Natural killer cell (primary cell): Measurements from ENCODE around the gene MAPK12. TPM values are rescaled to one million over a fixed set of nuclear protein-coding genes. Genes with fewer than 3 reads are reported as not detected.

Experiments used
- ATAC-seq, 3 donors: fragments of 150-1000 bp in 2 of 3; fragments of 200-7000 bp in 1 of 3; cut with Tn5 transposase; 1 replicate in 1 of 3; 2 replicates in 2 of 3; pipeline ENCODE4 v1.10.0; 2021; ENCODE audit warnings: mild to moderate bottlenecking in 2 of 3, moderate library complexity in 2 of 3
- DNase-seq, 2 donors: peaks; one replicate each; pipeline versions ENCODE4 v3.0.0 to v3.0.0-alpha.2; 2013 to 2021; ENCODE audit warnings: mixed read lengths in 1 of 2
- H3K27ac ChIP-seq: one replicate; pipeline ENCODE4 v1.5.1; 2013; ENCODE audit warnings: mild to moderate bottlenecking, low read length
- H3K27me3 ChIP-seq: one replicate; pipeline ENCODE4 v1.6.1; 2013; ENCODE audit warnings: low read length; ENCODE audit not compliant: control insufficient read depth, insufficient read depth
- H3K36me3 ChIP-seq: one replicate; pipeline ENCODE4 v1.6.1; 2013; ENCODE audit warnings: low read length; ENCODE audit not compliant: control insufficient read depth, insufficient read depth
- H3K4me1 ChIP-seq: one replicate; pipeline ENCODE4 v1.6.1; 2013; ENCODE audit warnings: low read length; ENCODE audit not compliant: control insufficient read depth, insufficient read depth
- H3K4me3 ChIP-seq: one replicate; pipeline ENCODE4 v1.5.1; 2013; ENCODE audit warnings: low read length
- H3K9me3 ChIP-seq: one replicate; pipeline ENCODE4 v1.6.1; 2013; ENCODE audit warnings: low read length; ENCODE audit not compliant: control insufficient read depth, insufficient read depth
- H3K27ac Mint-ChIP-seq, 2 donors: one replicate each; pipeline ENCODE4 v1.8.0; 2022; ENCODE audit warnings: mild to moderate bottlenecking in 2 of 2, mixed read lengths in 2 of 2, moderate library complexity in 1 of 2
- H3K27me3 Mint-ChIP-seq, 2 donors: one replicate each; pipeline ENCODE4 v1.8.0; 2022; ENCODE audit warnings: low read depth in 2 of 2, mixed read lengths in 2 of 2
- H3K36me3 Mint-ChIP-seq: one replicate; pipeline ENCODE4 v1.8.0; 2022; ENCODE audit warnings: mixed read lengths
- H3K4me1 Mint-ChIP-seq, 2 donors: one replicate each; pipeline ENCODE4 v1.8.0; 2022; ENCODE audit warnings: mixed read lengths in 2 of 2
- H3K4me3 Mint-ChIP-seq: one replicate; pipeline ENCODE4 v1.8.0; 2022; ENCODE audit warnings: mild to moderate bottlenecking, moderate library complexity, mixed read lengths
- H3K9me3 Mint-ChIP-seq, 2 donors: one replicate each; pipeline ENCODE4 v1.8.0; 2022; ENCODE audit warnings: mixed read lengths in 2 of 2
- CTCF ChIP-seq: fragments of 200-600 bp; IDR thresholded peaks from one replicate; pipeline ENCODE4 v1.8.0; 2022; ENCODE audit warnings: antibody characterized with exemption
- WGBS: methylation state at CpG from one replicate; pipeline ENCODE4 v1.1.7; 2013; ENCODE audit warnings: missing lambda C conversion rate; ENCODE audit not compliant: insufficient coverage; 5-methylcytosine and 5-hydroxymethylcytosine counted together
- intact Hi-C: fragments of 100-400 bp; cut with micrococcal nuclease; formaldehyde crosslinking; loops from one replicate; pipeline ENCODE4 v1.14.2; 2022
- total RNA-seq, 4 donors: library from RNA; stranded (reverse); fragments of 120-200 nt in 1 of 4; gene quantifications; one replicate each; pipeline versions ENCODE4 v1.2.3 to v1.2.4, GENCODE V29; 2013 to 2022

MAPK12 gene
- total RNA-seq, 3 donors from 2014 or later (not counting 1 experiment from before 2014, with no cell fraction given): 2.2 to 2.5 (median 2.4) TPM

GRCh38 chr22:50266994-50267393 lies 5.5 kb upstream of the MAPK12 start:
- H3K4me1 Mint-ChIP-seq: peaks cover 0 to 15% of the 10 kb centered on the region in 2 donors
- no peak for TF ChIP-seq CTCF
- Histone ChIP-seq H3K4me3 (no peak overlapping the region), H3K9me3 (no peaks in the 10 kb centered on the region), H3K4me1 (peaks cover 34% of the 10 kb centered on the region), H3K36me3 (no peaks in the 10 kb centered on the region), H3K27me3 (peaks cover 12% of the 10 kb centered on the region), H3K27ac (no peak overlapping the region)
- H3K36me3 Mint-ChIP-seq: no peaks in the 10 kb centered on the region
- WGBS: 93% methylated on average over 37 of the region's 37 CpGs
- no peaks in the 10 kb centered on the region for H3K9me3 Mint-ChIP-seq
- ATAC-seq (no peak), DNase-seq (no peak)
- H3K27me3 Mint-ChIP-seq: peaks cover 0 to 7% of the 10 kb centered on the region in 2 donors
- H3K27ac Mint-ChIP-seq: no peak overlapping the region
- H3K4me3 Mint-ChIP-seq: no peak overlapping the region
- intact Hi-C loops: no loop called here

- no peak overlapping the region for H3K27ac ChIP-seq
- intact Hi-C loops: no loop called here
- H3K27me3 ChIP-seq: peaks cover 15% of the 10 kb centered on the region
- Mint-ChIP-seq H3K36me3 (no peaks in the 10 kb centered on the region), H3K4me3 (no peak overlapping the region), H3K27ac (no peak overlapping the region), H3K9me3 (no peaks in the 10 kb centered on the region), H3K27me3 (peaks cover 0 to 8% of the 10 kb centered on the region in 2 donors), H3K4me1 (peaks cover 0 to 13% of the 10 kb centered on the region in 2 donors)
- TF ChIP-seq CTCF: no peak
- WGBS: 89% methylated on average over 15 of the region's 15 CpGs
- H3K9me3 ChIP-seq: no peaks in the 10 kb centered on the region
- ATAC-seq (no peak), DNase-seq (no peak)
- peaks cover 26% of the 10 kb centered on the region for H3K4me1 ChIP-seq
- no peak overlapping the region for H3K4me3 ChIP-seq
- H3K36me3 ChIP-seq: no peaks in the 10 kb centered on the region
Observed at GRCh38 chr22:50264946-50265669, 3.6 kb upstream of the MAPK12 start.

- H3K9me3 ChIP-seq: no peaks in the 10 kb centered on the region
- H3K27ac Mint-ChIP-seq: no peak overlapping the region
- H3K36me3 ChIP-seq: no peaks in the 10 kb centered on the region
- intact Hi-C loops: no loop called here
- no peak for TF ChIP-seq CTCF
- 88% methylated on average over 15 of the region's 15 CpGs for WGBS
- no peaks in the 10 kb centered on the region for H3K36me3 Mint-ChIP-seq
- H3K27ac ChIP-seq: no peak overlapping the region
- no peak for ATAC-seq
- DNase-seq: no peak
- no peak overlapping the region for H3K4me3 ChIP-seq
- peaks cover 0 to 8% of the 10 kb centered on the region in 2 donors for H3K27me3 Mint-ChIP-seq
- no peaks in the 10 kb centered on the region for H3K9me3 Mint-ChIP-seq
- H3K27me3 ChIP-seq: peaks cover 13% of the 10 kb centered on the region
- peaks cover 0 to 8% of the 10 kb centered on the region in 2 donors for H3K4me1 Mint-ChIP-seq
- H3K4me3 Mint-ChIP-seq: no peak overlapping the region
- peaks cover 19% of the 10 kb centered on the region for H3K4me1 ChIP-seq
Observed at GRCh38 chr22:50264104-50264745, 2.7 kb upstream of the MAPK12 start.
